K562 (cell line): ENCODE data around the gene KCNN3.

Experiments
- NFIC ChIP-seq: fragments of 450-650 bp; IDR thresholded peaks from 2 replicates; pipeline ENCODE4 v1.6.1; 2017; ENCODE audit warnings: mild to moderate bottlenecking, inconsistent platforms
- TF ChIP-seq, protein P1 (sequence below): sonication (generic); formaldehyde crosslinking; IDR thresholded peaks from 2 replicates; pipeline ENCODE4 v1.9.0; 2022; ENCODE audit warnings: mild to moderate bottlenecking, missing genetic modification reagents

DNA sequence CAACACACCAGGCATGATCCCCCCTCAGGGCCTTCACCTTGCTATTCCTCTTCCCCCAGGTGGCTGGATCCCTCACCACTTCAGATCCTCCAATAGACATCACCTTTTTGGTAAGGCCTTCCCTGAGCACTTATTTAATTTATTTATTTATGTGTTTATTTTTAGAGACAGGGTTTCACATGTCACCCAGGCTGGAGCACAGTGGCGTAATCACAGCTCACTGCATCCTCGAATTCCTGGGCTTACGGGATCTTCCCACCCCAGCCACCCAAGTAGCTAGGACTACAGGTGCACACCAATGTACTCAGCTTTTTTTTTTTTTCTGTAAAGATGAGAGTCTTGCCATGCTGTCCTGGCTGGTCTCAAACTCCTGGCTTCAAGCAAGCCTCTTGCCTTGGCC, 17.2 kb downstream of the KCNN3 start:
- TF ChIP-seq NFIC: no peak
- TF ChIP-seq, protein P1, sequence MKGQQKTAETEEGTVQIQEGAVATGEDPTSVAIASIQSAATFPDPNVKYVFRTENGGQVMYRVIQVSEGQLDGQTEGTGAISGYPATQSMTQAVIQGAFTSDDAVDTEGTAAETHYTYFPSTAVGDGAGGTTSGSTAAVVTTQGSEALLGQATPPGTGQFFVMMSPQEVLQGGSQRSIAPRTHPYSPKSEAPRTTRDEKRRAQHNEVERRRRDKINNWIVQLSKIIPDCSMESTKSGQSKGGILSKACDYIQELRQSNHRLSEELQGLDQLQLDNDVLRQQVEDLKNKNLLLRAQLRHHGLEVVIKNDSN (CRISPR knock-in tag): no peak
